GM18526 (cell line): ENCODE measurements around the gene KIAA0232.

ENCODE experiments used
- POLR2A ChIP-seq: IDR thresholded peaks from 3 replicates; pipeline ENCODE4 v1.6.1; 2011; ENCODE audit not compliant: insufficient read length; ENCODE audit errors: extremely low read depth

KIAA0232 gene

DNA sequence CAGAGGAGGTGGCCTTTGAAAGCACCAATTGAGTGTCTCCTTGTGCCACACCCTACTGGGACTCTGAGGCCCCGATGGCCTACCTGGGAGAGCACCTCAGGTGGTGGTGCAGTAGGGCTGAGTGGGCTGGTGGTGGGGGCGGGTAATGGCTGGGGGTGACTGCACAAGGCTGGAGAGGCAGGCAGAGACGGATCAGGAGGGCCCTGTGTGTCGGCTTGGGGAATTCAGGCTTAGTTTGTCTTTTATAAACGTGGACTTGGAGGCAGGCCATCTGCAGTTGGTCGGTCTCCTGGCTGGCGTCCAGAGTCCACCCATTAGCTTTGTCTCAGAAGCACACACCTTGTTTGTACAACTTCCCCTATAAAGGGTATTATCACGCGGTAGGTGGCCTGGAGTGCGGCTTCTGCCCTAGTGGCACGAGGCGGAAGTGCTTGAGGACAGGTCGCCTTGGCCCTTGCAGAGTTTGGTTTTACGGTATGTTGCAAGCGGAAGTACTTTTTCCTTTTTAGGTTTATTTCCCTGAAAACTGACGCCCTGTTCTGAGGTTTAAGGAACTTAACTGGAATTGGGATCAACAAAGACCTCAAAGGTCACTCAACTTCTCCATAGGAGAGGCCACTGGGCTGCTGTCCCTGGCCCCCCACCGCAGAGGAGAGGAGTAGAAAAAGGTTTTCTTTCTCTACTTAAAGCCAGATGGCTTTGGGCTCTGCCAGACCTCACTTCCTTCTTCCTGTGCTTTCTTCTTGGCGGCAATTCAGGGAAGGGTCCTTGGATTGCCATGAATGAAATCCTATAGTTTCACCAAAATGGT lies 135.1 kb downstream of the KIAA0232 start:
- no peak for TF ChIP-seq POLR2A

DNA sequence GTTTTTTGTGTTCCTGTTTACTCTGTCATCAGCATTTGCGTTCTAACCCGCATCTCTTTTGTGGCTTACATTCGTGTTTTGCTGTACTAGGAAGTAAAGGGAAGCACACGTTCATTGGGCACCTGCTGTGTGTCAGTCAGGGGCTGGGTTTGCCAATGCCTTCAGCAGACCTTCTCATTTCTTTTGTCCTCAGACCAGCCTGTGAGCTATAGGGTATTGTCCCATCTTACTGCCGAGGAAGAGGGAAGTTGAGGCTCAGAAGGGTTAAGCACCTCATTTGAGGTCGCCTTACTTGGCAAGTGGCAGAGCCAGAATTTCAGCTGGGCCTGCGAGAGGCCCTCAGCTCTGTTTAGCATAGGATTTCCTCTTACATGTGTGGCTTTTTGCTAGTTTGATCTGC lies 135.8 kb downstream of the KIAA0232 start:
- no peak for TF ChIP-seq POLR2A

DNA sequence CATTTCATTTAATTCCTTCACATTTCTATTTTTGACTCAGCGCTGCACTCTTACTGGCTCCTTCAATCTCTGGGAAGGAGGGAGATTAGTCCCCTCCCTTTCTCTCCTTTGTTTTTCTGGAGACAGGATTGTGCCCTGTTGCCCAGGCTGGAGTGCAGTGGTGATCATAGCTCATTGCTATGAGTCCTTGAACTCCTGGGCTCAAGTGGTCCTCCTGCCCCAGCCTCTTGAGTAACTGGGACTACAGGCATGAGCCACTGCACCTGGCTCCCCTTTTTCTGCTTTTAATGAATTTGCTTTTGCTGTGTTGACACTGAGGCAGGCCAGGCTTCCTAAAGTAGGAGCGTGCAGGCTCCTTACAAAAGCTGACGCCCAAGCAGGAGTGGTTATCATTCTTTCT lies 137.6 kb downstream of the KIAA0232 start:
- TF ChIP-seq POLR2A: no peak

DNA sequence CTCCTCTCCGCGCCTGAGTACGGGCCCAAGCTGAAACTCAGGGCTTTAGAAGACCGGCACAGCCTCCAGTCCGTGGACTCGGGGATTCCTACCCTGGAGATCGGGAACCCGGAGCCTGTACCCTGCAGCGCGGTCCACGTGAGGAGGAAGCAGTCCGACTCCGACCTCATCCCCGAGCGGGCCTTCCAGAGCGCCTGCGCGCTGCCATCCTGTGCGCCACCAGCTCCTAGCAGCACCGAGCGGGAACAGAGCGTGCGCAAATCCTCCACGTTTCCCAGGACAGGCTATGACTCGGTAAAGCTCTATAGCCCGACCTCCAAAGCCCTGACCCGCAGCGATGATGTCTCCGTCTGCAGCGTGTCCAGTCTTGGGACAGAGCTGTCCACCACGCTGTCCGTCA lies 141.0 kb downstream of the KIAA0232 start:
- no peak for TF ChIP-seq POLR2A

DNA sequence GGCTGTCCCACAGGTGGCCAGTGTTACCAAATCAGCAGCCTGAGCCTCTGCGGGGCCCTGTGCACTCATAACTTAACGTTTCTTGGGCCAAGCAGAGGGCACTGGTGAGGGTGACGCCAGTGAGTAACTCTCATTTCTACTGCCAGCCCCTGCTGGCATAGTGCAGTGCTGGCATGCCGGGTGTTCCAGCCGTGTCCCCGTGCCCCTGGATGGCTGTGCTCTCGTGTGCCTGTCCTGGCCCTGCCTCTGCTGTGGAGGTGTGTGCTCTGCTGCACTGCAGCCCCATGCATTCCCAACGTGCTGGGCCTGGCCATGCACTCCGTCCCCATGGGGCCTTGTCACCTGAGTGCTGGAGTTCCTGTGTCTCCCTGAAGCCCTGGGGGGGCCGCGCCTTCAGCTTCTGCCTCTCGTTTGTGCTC lies 141.8 kb downstream of the KIAA0232 start:
- no peak for TF ChIP-seq POLR2A

DNA sequence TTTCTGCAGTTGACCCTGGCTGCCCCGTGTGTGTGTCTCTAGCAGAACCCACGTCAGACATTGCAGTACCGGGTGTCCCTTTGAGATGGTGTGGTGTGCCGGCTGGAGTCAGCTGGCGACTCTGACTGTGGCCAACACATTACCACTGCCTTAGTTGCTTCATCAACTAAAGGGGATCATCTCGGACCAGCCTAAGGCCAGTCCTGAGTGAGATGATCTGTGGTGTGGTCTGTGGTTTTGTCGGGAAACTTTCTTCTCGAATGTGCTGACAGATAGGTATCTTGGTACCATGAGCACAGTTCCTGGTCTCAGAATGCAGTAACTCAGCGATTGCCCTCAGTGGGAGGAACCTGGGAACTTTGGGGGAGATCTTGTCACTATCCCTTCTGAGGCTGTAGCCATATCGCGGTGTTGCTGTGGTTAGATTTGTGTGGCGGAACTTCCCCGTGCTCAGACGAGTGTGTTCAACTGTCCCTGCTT lies 142.9 kb downstream of the KIAA0232 start:
- TF ChIP-seq POLR2A: no peak

DNA sequence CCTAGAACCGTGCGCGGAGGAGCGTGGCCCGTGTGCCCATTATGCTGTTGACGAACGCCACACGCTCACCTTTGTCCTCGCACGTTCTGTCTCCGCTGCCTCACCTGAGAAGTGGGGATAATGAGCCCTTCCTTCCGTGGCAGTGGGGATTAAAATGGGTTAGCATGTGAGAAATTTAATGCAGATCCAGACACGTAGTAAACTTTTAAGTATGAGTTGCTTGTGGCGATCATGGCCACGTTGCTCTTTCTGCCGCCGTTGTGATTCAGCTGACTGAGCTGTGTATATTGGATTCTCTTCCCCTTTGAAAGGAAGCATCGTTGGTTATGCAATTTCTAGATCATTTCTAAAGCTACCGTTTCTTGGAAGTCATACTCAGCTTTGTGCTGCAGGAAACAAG lies 143.6 kb downstream of the KIAA0232 start:
- no peak for TF ChIP-seq POLR2A

DNA sequence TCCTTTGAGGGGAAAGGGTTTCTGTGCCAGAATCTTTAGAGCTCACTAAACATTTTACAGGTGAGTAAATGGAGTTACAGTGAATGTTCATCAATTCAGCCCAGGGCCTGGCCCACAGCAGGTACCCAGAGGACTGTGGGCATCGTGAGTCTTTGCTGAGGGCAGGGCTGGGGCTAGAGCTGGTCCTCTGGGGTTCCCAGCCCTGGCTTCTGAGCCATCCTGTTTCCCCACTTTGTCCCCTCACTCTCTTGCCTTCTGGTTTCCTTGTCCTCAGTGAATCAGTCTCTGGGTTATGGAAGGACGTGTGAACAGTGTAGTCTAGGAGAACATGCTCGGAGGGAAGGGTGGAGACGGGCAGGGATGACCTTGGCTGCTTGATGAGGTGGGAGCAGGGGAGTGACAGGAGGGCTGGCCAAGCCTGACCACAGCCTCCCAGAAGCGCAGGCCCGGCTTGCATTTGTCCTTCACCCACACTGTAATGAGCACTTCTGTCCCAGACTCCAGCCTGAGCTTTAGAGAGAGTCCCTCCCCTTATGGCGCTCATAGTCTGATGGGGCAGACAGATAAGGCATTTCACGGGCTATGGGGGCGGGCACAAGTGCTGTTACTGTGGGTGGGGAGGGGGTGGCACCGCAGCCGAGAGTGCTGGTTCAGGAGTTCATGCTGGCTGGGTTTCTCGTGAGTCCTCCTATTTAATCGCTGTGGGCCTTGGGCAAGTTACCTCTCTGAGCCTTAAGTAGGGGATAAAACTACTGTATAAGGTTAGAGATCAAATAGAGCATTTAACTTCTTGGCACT lies 144.4 kb downstream of the KIAA0232 start:
- TF ChIP-seq POLR2A: no peak

DNA sequence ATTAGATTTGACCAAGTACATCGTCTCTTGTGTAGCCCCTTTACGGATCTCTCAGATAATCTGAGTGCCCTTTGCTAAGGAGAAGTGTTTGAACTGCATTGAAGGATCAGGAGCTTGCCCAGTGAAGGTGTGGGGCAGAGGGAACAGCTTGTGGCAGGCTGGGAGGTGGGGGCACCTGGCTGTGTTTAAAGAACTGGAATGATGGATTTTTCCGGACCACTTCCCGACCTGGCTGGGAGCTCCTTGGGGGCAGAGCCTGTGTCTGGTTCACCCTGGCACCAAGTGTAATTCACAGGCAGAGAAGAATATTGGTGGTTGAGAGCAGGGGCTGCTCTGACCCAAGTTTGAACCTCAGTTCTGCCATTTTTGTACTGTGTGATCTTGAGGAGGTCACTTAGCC lies 145.6 kb downstream of the KIAA0232 start:
- no peak for TF ChIP-seq POLR2A

DNA sequence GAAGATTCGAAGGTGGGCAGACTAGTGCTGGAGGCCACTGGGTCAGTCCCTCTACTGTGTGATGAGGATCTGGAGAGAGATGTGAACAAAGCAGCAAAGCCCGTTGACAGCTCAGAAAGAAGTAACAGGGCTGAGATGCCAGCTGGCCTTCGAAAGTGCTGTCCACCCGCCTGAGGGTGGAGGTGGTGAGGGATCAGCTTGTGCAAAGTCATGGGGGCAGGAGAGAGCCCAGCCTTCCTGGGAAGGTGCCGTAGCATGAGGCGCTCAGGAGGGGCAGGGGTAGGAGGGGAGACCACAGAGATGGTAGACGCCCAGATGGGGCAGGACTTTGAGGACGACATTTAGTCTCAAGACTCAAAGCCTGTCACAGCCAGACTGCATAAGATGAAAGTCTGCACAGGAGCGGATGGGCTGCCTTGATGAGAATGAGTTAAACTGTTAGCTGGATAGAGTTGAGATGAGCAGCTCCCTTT lies 146.8 kb downstream of the KIAA0232 start:
- no peak for TF ChIP-seq POLR2A

DNA sequence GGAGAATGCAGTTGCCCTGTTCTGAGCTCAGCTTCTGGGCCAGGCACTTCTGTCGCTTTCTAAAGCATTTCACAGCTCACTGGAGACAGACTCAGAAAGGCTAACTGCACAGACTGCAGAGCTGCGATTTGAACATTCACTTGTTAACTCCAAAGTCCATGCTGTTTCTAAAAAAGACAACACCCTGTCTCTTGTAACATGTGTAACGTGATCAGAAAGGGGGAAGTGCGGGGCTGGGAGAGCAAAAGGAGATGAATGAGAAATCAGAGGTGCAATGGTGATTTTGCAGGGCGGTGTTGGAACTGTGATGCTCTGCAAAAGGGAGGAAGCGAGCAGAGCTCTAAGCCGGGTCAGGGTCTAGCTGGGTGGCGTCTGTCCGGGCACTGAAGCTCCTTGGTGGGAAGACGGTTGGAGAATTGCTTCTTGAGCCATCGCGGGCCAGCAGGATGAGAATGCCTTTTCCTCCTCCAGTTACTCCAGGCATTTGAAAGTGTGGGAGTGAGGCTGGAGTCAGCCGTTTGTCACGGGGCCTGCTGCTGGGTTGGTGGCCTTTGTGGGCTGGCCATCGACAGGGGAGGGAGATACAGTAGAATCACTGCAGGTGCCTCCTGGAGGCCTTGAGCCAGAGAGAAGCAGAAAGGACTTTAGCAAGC lies 147.4 kb downstream of the KIAA0232 start:
- no peak for TF ChIP-seq POLR2A

DNA sequence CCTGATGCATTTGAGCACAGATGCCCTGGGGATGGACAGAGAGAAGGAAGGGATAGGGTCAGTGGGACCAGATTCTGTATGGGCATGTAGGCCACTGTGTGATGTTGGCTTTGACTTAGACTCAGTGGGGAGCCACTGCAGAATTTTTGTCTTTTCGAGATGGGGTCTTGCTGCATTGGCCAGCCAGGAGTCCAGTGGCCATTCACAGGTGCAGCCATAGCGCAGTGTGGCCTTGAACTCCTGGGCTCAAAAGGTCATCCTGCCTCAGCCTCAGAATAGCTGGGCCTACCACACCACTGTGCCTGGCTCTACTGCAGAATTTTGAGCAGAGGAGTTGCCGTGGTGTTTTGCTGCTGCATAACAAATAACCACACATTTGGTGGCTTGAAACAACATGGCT lies 149.9 kb downstream of the KIAA0232 start:
- TF ChIP-seq POLR2A: no peak

DNA sequence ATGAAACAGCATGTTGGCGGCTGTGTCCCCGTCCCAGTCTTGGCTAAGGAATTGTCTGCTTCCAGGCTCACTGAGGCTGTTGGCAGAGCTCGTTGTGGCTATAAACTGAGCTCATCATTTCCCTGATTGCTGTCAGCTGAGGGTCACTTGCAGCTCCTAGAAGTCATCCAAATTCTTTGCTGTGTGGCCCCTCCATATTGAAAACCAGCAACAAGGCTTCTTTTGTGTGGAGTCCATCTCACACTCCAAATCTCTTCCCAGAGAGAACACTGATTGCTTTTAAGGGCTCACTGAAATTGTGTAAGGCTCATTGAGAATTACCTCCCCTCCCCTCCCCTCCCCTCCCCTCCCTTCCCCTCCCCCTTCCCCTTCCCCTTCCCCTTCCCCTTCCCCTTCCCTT lies 150.4 kb downstream of the KIAA0232 start:
- TF ChIP-seq POLR2A: no peak
